CD8-positive, alpha-beta memory T cell (primary cell): ENCODE measurements around the gene ZNF563. TPM values are rescaled to one million over a fixed set of nuclear protein-coding genes. Genes with fewer than 3 reads are reported as not detected.
A peak's percentile ranks its signal among the peaks of the same experiment; 100 is the strongest.
"Not testable (repeated sequence)": the region's sequence is repeated elsewhere in the genome, so short reads cannot be mapped to it uniquely, and the experiment has no call there.

Experiments used
- CTCF ChIA-PET: fragments of 350-600 bp; sonication (Branson Sonifier 250); formaldehyde crosslinking; loops from one replicate; lab custom pipeline; 2021; ENCODE audit warnings: antibody characterized with exemption; lab: Charles Lee
- POLR2A ChIA-PET: fragments of 350-600 bp; sonication (Branson Sonifier 250); formaldehyde crosslinking; loops from one replicate; lab custom pipeline; 2021; ENCODE audit warnings: antibody characterized with exemption; lab: Charles Lee
- DNase-seq, 5 donors: peaks; one replicate each; pipeline versions ENCODE4 v3.0.0 to v3.0.0-alpha.2; 2020 to 2022; ENCODE audit warnings: mixed read lengths in 1 of 5
- H3K27ac ChIP-seq: one replicate; pipeline ENCODE4 v1.7.0; 2013; ENCODE audit warnings: low read depth, mild to moderate bottlenecking, low read length, moderate library complexity
- H3K27me3 ChIP-seq: 2 replicates; pipeline ENCODE4 v1.7.0; 2013; ENCODE audit warnings: low read length, mild to moderate bottlenecking; ENCODE audit not compliant: insufficient read depth, poor library complexity, severe bottlenecking
- H3K36me3 ChIP-seq: 2 replicates; pipeline ENCODE4 v1.7.0; 2013; ENCODE audit warnings: mild to moderate bottlenecking, low read length, moderate library complexity; ENCODE audit not compliant: insufficient read depth
- H3K4me1 ChIP-seq: 2 replicates; pipeline ENCODE4 v1.7.0; 2013; ENCODE audit warnings: mild to moderate bottlenecking, low read length, moderate library complexity; ENCODE audit not compliant: insufficient read depth
- H3K4me3 ChIP-seq: 2 replicates; pipeline ENCODE4 v1.7.0; 2013; ENCODE audit warnings: mild to moderate bottlenecking, low read length
- H3K9me3 ChIP-seq: 2 replicates; pipeline ENCODE4 v1.7.0; 2013; ENCODE audit warnings: mild to moderate bottlenecking, low read length
- H3K27ac Mint-ChIP-seq, 8 donors: one replicate each; pipeline ENCODE4 v1.8.0; 2020 to 2021; ENCODE audit warnings: mixed read lengths in 8 of 8, mild to moderate bottlenecking in 6 of 8, inconsistent platforms in 3 of 8, moderate library complexity in 3 of 8
- H3K27me3 Mint-ChIP-seq, 2 donors: one replicate each; pipeline ENCODE4 v1.8.0; 2020 to 2021; ENCODE audit warnings: mixed read lengths in 2 of 2, mild to moderate bottlenecking in 1 of 2, moderate library complexity in 1 of 2
- H3K36me3 Mint-ChIP-seq, 3 donors: one replicate each; pipeline ENCODE4 v1.8.0; 2020 to 2021; ENCODE audit warnings: mixed read lengths in 3 of 3, inconsistent platforms in 1 of 3, mild to moderate bottlenecking in 1 of 3
- H3K4me1 Mint-ChIP-seq, 3 donors: one replicate each; pipeline ENCODE4 v1.8.0; 2020 to 2021; ENCODE audit warnings: mixed read lengths in 3 of 3, inconsistent platforms in 1 of 3, mild to moderate bottlenecking in 1 of 3
- H3K4me3 Mint-ChIP-seq, 7 donors: one replicate each; pipeline ENCODE4 v1.8.0; 2020 to 2021; ENCODE audit warnings: mixed read lengths in 7 of 7, mild to moderate bottlenecking in 6 of 7, moderate library complexity in 4 of 7, inconsistent platforms in 2 of 7
- H3K9me3 Mint-ChIP-seq, 5 donors: one replicate each; pipeline ENCODE4 v1.8.0; 2020 to 2022; ENCODE audit warnings: mixed read lengths in 5 of 5, mild to moderate bottlenecking in 3 of 5, moderate library complexity in 2 of 5, inconsistent platforms in 1 of 5
- polyA plus RNA-seq: library from polyadenylated mRNA; unstranded; fragments of 300-500 nt; fragmentation: Illumina TruSeq; gene quantifications from one replicate; pipeline ENCODE4 v1.2.3, GENCODE V29; 2021
- total RNA-seq, 2 experiments: library from RNA; stranded (reverse); gene quantifications; one replicate each; pipeline ENCODE4 v1.2.3, GENCODE V29; 2021

Gene ZNF563
- total and polyA plus RNA-seq, 3 experiments from 2014 or later, result 2.8 to 3.5 (median 3.5) TPM

DNA sequence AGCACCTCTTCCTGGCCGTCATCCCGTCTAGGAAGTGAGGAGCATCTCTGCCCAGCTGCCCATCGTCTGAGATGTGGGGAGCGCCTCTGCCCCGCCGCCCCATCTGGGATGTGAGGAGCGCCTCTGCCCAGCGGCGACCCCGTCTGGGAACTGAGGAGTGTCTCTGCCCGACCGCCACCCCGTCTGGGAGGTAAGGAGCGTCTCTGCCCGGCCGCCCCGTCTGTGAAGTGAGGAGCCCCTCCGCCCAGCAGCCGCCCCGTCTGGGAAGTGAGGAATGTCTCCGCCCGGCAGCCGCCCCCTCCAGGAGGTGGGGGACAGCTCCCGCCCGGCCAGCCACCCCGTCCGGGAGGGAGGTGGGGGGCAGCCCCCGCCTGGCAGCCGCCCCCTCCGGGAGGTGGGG, 28.8 kb upstream of the ZNF563 start:
- not testable (repeated sequence) for H3K4me3 ChIP-seq

DNA sequence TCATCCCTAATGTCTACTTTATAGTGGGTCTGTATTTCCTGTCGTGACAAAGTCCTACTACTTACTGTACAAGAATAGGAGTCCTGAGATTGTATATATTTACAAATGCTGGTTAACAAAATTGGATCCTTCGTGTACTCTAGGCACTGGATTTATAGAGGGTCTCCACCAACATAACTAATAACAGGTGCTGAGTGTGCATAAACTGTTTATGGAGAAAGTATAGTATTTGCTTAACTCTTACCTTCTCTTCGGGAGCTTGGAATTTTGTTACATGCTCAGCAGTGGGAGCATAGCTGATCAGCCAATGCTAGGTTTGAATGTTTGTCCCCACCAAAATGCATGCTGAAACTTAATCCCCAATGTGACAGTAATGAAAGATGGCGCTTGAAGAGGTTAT, 19.9 kb upstream of the ZNF563 start:
- H3K36me3 ChIP-seq, result peaks cover 5% of the 10 kb centered on the region
- CTCF ChIA-PET, result no interaction called here
- Mint-ChIP-seq H3K4me3 (no peak overlapping the region), H3K27ac (no peak overlapping the region), H3K4me1 (no peaks in the 10 kb centered on the region), H3K27me3 (no peaks in the 10 kb centered on the region), H3K36me3 (peaks cover 16 to 74% (median 50%) of the 10 kb centered on the region in 3 donors), H3K9me3 (peaks cover 34 to 86% (median 62%) of the 10 kb centered on the region in 5 donors)
- no peak overlapping the region for H3K27ac ChIP-seq
- DNase-seq, result no peak
- H3K4me1 ChIP-seq, result no peaks in the 10 kb centered on the region
- POLR2A ChIA-PET, result no interaction called here
- peaks cover 31% of the 10 kb centered on the region for H3K9me3 ChIP-seq
- no peak overlapping the region for H3K4me3 ChIP-seq
- no peaks in the 10 kb centered on the region for H3K27me3 ChIP-seq

More for the DNA sequence above, 28.8 kb upstream of the ZNF563 start:
- DNase-seq, CTCF ChIA-PET, H3K27me3 Mint-ChIP-seq, H3K27me3 ChIP-seq, H3K9me3 ChIP-seq, H3K27ac Mint-ChIP-seq, POLR2A ChIA-PET, H3K27ac ChIP-seq, H3K36me3 ChIP-seq: not testable (repeated sequence)
- Mint-ChIP-seq H3K4me1 (peaks cover 21 to 25% (median 22%) of the 10 kb centered on the region in 3 donors), H3K36me3 (peaks cover 1 to 24% (median 6%) of the 10 kb centered on the region in 3 donors), H3K4me3 (peak overlapping the region in 1 of 7 donors; percentile 6), H3K9me3 (peaks cover 0 to 21% (median 4%) of the 10 kb centered on the region in 5 donors)
- peaks cover 11% of the 10 kb centered on the region for H3K4me1 ChIP-seq

DNA sequence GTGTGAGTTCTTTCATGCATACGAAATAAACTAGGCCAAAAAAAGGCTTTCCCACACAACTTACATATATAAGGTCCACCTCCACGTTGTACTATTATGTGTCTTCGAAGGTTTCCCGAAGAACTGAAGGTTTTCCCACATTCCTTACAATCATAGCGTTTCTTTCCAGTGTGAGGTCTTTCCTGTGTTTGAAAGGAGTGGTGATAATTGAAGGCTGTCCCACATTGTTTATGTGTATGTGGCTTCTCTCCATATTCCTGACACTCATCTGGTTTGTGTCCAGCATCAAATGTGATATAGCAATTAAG, 17.4 kb upstream of the ZNF563 start:
- ChIA-PET CTCF (no interaction called here), POLR2A (no interaction called here)
- Mint-ChIP-seq H3K4me1 (no peaks in the 10 kb centered on the region), H3K27me3 (no peaks in the 10 kb centered on the region), H3K4me3 (no peak overlapping the region), H3K27ac (no peak overlapping the region), H3K36me3 (peaks cover 14 to 76% (median 47%) of the 10 kb centered on the region in 3 donors), H3K9me3 (peaks cover 34 to 84% (median 72%) of the 10 kb centered on the region in 5 donors)
- Histone ChIP-seq H3K27ac (no peak overlapping the region), H3K36me3 (peaks cover 5% of the 10 kb centered on the region), H3K4me1 (no peaks in the 10 kb centered on the region), H3K27me3 (no peaks in the 10 kb centered on the region), H3K4me3 (no peak overlapping the region), H3K9me3 (peaks cover 32% of the 10 kb centered on the region)
- DNase-seq, result no peak

DNA sequence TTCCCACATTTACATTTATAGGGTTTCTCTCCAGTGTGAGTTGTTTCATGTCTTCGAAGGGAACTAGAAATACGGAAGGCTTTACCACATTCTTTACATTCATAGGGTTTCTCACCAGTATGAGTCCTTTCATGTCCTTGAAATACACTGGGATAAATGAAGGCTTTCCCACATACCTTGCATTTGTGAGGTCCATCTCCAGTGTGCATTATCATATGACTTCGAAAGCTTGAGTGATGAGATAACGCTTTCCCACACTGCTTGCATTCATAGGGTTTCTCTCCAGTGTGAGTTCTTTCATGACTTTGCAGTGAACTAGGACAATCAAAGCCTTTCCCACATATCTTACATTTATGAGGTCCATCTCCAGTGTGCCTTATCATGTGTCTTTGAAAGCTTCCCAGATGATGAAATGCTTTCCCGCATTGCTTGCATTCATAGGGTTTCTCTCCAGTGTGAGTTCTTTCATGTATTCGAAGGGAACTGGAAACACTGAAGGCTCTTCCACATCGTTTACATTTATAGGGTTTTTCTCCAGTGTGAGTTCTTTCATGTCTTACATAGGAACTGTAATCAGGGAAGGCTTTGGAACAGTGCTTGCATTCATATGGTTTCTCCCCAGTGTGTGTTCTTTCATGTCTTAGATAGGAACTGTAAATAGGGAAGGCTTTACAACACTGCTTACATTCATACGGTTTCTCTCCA, 16.9 kb upstream of the ZNF563 start:
- no peak for DNase-seq
- Mint-ChIP-seq H3K27me3 (no peaks in the 10 kb centered on the region), H3K36me3 (peaks cover 14 to 79% (median 47%) of the 10 kb centered on the region in 3 donors), H3K9me3 (peaks cover 34 to 86% (median 75%) of the 10 kb centered on the region in 5 donors), H3K27ac (no peak overlapping the region), H3K4me1 (no peaks in the 10 kb centered on the region), H3K4me3 (no peak overlapping the region)
- ChIA-PET CTCF (no interaction called here), POLR2A (no interaction called here)
- Histone ChIP-seq H3K9me3 (peaks cover 32% of the 10 kb centered on the region), H3K27me3 (no peaks in the 10 kb centered on the region), H3K27ac (no peak overlapping the region), H3K4me3 (no peak overlapping the region), H3K36me3 (peaks cover 5% of the 10 kb centered on the region), H3K4me1 (no peaks in the 10 kb centered on the region)

DNA sequence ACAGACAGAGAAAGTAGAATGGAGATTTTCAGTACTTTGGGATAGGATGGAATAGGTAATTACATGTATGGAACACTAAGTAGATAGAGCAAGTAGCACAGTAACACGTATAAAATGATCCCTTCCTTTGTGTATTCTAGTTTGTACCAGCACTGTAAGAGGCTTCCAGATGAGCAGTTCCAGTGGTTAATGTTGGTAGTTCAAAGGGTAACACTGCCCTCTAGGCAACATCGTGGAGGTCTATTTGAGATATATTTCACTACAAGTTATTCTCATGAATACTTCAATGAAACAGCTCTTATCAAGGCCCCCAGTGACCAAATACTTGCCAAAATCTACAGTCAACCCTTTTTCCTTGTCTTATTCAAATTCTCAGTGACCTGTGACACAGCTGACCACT, 13.5 kb upstream of the ZNF563 start:
- Histone ChIP-seq H3K27ac (no peak overlapping the region), H3K4me1 (no peaks in the 10 kb centered on the region), H3K4me3 (no peak overlapping the region), H3K27me3 (no peaks in the 10 kb centered on the region), H3K9me3 (peaks cover 24% of the 10 kb centered on the region), H3K36me3 (peaks cover 5% of the 10 kb centered on the region)
- peak in 2 of 5 donors; percentile 15 to 53 for DNase-seq
- Mint-ChIP-seq H3K9me3 (peaks cover 20 to 71% (median 47%) of the 10 kb centered on the region in 5 donors), H3K27me3 (no peaks in the 10 kb centered on the region), H3K27ac (no peak overlapping the region), H3K4me1 (no peaks in the 10 kb centered on the region), H3K4me3 (no peak overlapping the region), H3K36me3 (peaks cover 8 to 67% (median 29%) of the 10 kb centered on the region in 3 donors)
- POLR2A ChIA-PET, result interaction anchor here (0.5 kb wide), 1 partner anchor 80 kb away, joined by 3 read pairs; no protein-coding TSS in a partner anchor
- CTCF ChIA-PET, result no interaction called here

DNA sequence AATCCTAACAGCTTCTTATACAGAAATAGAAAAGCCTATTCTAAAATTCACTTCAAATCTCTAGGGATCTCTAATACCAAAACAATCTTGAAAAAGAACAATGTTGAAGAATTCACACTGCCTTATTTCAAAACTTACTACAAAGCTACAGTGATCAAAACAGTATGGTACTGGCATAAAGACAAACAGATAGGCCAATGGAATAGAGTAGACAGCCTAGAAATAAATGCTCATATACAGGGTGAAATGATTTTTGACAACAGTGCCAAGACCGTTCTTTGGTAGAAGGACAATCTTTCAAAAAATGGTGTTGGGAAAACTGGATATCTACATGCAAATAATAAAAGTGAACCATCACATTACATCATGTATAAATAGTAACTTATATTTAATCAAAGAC, 11.8 kb upstream of the ZNF563 start:
- Mint-ChIP-seq H3K4me3 (no peak overlapping the region), H3K36me3 (peaks cover 0 to 59% (median 14%) of the 10 kb centered on the region in 3 donors), H3K9me3 (peaks cover 8 to 64% (median 37%) of the 10 kb centered on the region in 5 donors), H3K4me1 (no peaks in the 10 kb centered on the region), H3K27me3 (peaks cover 0 to 2% of the 10 kb centered on the region in 2 donors), H3K27ac (no peak overlapping the region)
- ChIA-PET POLR2A (no interaction called here), CTCF (no interaction called here)
- Histone ChIP-seq H3K27ac (no peak overlapping the region), H3K4me1 (no peaks in the 10 kb centered on the region), H3K27me3 (no peaks in the 10 kb centered on the region), H3K9me3 (peaks cover 14% of the 10 kb centered on the region), H3K4me3 (no peak overlapping the region), H3K36me3 (no peaks in the 10 kb centered on the region)
- DNase-seq, result no peak

DNA sequence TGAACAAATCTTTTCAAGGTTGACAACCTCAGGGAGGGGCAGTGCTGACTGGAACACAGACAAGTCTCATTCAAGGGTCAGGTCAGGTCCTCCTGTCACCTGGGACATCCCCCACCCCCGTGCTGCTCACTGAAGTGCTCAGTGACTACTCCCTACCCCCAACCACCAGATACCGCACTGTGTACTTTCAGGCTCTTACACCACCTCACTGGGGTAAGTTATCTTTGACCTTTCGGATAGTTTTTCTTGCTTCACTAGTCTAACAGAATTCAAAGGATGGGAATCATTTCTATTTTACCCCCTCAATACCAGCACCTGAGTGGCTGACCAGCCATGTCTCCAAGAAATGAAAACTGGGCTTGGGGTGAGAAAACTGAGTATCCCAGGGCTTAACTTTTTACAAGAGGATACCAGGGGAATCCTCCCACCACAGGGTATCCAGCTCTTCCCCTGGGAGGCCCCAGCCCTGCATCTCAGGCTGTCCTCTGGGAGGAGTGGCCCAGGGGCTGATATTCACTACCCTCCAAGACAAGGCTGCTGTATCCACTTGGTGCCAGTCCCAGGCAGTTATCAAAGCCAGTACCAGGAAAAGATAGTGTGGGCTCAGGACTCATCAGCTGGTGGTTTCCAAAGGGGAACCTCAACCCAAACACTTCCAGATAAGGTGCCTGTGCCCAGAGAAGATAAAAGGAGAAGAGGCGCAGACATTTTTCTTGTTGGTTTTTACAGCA, 2.1 kb downstream of the ZNF563 start:
- ChIA-PET CTCF (interaction anchor here (0.9 to 1.1 kb wide), 2 partner anchors 96 to 195 kb away, joined by 3 read pairs; no protein-coding TSS in a partner anchor), POLR2A (interaction anchor here (0.8 to 3.1 kb wide), 2 partner anchors 42 to 272 kb away, joined by 3 to 21 read pairs; no protein-coding TSS in a partner anchor)
- Histone ChIP-seq H3K27ac (no peak overlapping the region), H3K36me3 (no peaks in the 10 kb centered on the region), H3K9me3 (no peaks in the 10 kb centered on the region), H3K27me3 (no peaks in the 10 kb centered on the region), H3K4me1 (peaks cover 23% of the 10 kb centered on the region), H3K4me3 (peak overlapping the region; percentile 35)
- H3K27ac Mint-ChIP-seq, result peak overlapping the region; percentile 48 to 99 (median 90)
- H3K36me3 Mint-ChIP-seq, result peaks cover 0 to 9% (median 1%) of the 10 kb centered on the region in 3 donors
- DNase-seq, result peak in 2 of 5 donors; percentile 3 to 38
- peak overlapping the region; percentile 89 to 100 (median 99) for H3K4me3 Mint-ChIP-seq
- H3K4me1 Mint-ChIP-seq, result peaks cover 37 to 52% (median 37%) of the 10 kb centered on the region in 3 donors
- H3K27me3 Mint-ChIP-seq, result peaks cover 0 to 1% of the 10 kb centered on the region in 2 donors
- H3K9me3 Mint-ChIP-seq, result peaks cover 0 to 1% (median 0%) of the 10 kb centered on the region in 5 donors

DNA sequence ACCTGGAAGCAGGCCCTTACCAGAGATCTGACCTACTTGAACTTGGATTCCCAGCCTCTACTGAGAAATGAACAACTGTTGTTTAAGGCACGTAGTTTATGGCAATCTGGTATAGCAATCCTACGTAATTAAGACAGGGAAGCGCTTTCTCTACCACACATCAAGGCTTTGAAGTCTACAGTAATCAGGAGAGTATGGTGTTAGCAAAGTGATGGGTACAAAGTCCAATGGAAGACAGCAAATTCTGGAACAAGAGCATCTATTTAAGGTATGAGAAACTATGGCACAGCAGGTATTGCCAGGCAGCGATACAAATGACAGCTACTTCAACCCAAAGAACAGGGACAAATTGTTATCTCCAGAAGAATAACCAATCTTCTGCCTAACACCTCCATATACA, 3.1 kb downstream of the ZNF563 start:
- Histone ChIP-seq H3K4me1 (peaks cover 23% of the 10 kb centered on the region), H3K27me3 (no peaks in the 10 kb centered on the region), H3K27ac (no peak overlapping the region), H3K36me3 (no peaks in the 10 kb centered on the region), H3K4me3 (no peak overlapping the region), H3K9me3 (no peaks in the 10 kb centered on the region)
- Mint-ChIP-seq H3K4me1 (peaks cover 37 to 58% (median 38%) of the 10 kb centered on the region in 3 donors), H3K36me3 (peaks cover 1 to 14% (median 6%) of the 10 kb centered on the region in 3 donors), H3K27ac (no peak overlapping the region), H3K9me3 (peaks cover 0 to 1% (median 0%) of the 10 kb centered on the region in 5 donors), H3K27me3 (peaks cover 0 to 1% of the 10 kb centered on the region in 2 donors), H3K4me3 (peak overlapping the region in 1 of 7 donors; percentile 100)
- DNase-seq, result no peak
- POLR2A ChIA-PET, result no interaction called here
- CTCF ChIA-PET, result no interaction called here
